ENCODE measurements around the gene SPDEF.

The SPDEF gene

GRCh38 chr6:34583461-34583860 lies 27.3 kb upstream of the SPDEF start:
- no peak for DNase-seq

DNA sequence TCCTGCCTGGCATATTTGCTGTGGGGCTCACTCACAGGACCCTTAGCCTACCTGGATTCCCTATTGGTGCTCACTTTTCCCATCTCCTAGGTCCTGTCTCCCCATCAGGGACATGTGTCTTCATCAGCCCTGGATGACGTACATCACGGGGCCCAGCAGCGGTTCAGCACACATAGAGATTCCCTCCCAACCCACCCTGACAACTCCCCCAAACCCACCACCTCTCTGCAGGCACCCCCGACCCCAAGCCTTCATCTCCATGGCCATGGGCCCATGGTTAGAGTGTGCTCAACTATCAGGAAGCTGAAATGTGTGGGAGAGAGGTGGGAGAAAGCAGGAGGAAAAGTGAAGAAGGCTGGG lies 25.4 kb upstream of the SPDEF start:
- DNase-seq: no peak

DNA sequence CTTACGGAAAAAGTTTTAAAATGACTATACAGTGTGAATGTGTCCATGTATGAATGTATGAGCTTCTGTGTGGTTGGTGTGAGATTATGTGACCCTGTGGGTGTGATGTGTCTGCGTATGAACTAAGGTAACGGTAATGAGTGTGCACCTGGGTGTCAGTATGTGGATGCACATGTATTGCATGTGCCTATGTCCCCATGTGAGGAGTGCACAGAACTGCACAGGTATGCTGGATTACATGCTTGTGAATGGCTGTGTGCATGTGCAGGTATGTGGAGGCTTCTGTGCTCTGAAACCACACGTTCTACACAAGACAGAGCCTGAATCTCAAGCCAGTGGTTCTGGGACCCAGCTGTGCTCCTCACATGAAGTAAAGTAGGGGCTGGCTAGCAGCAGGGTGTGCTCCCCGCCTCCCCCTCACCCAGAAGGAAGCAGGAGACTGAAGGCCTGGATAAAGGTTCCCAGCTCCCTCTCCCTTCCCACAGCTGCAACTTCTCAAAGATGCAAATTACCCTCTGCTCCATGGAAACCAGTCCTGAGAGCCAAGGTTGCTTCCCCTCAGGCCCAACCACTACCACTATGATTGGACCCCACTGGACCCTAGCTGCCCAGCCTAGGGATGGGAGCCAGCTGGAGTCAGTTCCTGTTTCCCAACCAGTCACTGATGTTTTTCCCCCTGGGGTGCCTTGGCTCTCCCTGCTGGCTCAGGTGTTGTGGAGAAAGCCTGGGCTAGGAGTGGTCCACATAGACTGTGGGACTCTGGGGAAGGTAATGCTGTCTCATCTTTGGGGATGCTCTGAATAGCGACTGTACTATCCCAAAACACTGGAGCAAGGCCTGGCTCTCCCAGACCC lies 24.8 kb upstream of the SPDEF start:
- no peak for DNase-seq

DNA sequence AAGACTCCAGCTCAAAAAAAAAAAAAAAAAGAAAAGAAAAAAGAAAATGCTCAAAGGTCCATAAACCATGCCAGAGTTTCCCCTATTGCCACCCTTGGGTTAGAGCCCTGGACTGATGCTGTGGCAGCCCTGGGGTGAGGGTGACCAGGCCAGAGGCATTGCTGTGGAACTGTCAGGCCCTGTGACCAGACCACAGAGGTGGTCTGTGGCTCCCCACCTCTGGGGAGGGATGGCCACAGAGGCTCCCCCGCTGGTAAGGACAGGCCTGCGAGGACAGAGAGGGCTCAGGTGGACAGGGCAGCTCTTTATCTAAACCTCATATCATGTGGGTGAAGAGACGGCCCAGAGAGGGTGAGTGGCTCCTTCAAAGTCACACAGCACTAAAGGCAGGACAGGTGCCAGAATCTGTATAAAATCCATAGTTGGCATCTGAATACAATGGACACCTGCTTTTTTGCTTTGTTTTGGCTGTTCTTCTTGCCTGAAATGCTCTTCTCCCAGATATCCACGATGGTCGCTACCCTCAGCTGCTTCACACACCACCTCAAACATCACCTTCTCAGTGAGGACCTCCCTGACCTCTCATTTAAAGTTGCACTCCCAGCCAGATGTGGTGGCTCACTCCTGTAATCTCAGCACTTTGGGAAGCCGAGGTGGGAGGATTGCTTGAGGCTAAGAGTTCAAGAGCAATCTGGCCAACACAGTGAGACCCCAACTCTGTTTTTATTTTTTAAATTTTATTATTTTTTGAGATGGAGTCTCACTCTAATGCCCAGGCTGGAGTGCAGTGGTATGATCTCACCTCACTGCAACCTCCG lies 22.5 kb upstream of the SPDEF start:
- no peak for DNase-seq

DNA sequence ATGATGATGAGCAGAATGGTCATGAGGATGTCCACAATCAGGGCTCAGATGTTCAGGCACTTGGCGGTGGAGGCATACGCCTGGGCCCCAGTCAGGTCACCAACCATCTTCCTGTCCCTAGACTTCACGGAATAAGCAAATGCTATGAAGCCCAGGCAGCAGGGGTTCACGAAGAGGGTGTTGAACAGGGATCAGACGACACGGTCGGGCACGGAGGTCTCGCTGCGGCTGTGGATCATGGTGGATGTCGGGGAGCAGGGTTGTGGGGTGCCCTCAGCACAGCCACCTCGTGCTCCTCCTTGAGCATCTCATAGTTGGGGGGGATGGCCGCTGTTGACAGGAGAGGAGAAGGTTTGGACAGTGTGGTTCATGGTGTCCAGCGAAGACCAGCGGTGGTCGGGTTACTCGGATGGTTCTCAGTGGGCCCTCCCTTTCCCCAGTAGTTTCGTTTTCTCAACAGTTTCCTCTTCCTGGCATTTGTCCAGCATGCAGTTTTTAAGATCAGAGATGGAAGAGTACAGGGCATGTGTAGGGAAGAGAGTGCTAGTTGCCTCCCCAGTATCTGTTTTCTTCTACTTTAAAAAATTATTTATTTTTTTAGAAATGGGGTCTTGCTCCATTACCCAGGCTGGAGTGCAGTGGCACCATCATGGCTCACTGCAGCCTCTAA lies 20.3 kb upstream of the SPDEF start:
- no peak for DNase-seq

DNA sequence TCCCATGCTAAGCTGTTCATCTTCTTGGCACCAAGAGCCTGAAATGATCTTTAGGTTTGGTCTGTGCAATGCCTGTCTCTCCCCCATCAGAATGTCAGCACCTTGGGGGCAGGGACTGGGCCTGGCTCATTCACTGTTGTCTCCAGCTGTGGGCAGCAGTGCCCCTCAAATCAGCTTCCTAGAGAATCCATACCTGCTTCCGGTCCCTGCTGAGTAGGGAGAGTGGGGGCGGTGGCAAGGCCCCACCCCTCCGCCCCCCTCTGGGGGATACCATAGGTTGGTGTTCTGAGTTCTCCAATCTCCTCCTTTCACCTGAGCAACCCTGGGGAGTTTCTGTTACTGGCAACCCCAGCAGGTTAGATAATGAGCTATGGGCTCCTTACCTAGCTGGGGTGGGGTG lies 19.2 kb upstream of the SPDEF start:
- no peak for DNase-seq

- no peak for DNase-seq
Measured at GRCh38 chr6:34574647-34575293, 18.6 kb upstream of the SPDEF start.

DNA sequence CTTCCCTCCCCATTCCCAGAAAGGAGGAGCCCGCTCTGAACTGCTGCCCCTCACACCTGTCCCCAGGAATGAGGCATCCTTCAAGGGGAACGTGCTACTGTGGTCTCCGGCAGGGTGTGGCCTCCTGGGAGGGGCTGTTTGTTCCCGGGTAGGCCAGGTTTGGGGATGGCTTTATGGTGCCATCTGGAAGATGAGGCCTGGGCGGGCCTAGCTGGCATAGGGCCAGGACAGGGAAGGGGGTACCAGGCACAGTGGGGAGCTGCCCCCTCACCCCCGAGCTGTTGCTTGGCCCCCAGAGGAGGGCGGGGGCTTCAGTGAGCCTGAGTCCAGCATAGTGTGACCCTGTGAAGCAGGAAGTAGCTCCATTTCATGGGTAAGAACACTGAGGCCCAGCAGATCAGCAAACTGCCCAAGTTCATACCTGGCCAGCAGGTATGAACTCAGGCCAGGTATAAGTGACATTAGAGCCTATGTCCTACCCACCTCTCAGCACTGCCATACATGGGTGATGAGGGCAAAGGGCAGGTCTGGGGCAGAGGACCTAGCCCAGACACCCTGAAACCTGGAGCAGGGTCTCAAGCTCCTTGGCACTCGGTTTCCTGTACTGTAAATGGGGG lies 17.5 kb upstream of the SPDEF start:
- no peak for DNase-seq

DNA sequence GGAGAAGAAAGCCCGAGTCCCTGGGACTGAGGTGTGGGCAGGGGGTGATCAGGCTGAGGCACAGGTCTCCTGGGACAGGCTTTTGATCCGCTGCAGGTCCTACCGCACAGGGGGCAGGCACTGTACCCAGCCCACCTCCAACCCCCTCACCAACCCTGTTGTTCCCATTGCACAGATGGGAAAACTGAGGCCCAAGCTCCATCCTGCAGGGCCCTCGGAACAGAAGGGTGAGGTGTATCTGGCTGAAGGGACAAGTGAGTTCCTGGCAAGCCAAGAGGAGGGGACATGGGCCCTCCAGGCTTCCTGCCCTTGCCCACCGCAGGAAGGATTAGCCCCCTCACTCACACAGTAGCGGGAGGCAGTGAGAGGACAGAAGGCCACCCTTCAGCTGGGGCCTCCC lies 16.5 kb upstream of the SPDEF start:
- DNase-seq: no peak

DNA sequence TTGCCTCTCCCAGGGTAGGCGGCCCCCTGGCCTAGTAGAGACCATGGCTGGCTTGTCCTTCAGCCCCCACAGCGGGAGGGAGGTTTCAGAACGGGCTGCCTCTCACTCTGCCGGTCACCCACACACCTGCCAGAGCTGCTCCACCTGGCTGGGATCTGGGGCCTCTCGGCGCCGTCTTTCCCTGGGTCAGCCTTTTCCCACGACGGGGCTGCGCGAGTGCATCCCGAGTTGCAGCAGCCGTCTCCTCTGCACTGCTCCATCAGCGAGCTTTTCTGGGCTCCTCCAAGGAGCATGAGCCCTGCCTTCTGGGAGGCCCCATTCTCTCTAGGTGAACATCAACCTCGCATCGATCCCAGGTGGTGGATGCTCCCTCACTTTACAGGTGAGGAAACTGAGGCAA lies 15.9 kb upstream of the SPDEF start:
- no peak for DNase-seq

DNA sequence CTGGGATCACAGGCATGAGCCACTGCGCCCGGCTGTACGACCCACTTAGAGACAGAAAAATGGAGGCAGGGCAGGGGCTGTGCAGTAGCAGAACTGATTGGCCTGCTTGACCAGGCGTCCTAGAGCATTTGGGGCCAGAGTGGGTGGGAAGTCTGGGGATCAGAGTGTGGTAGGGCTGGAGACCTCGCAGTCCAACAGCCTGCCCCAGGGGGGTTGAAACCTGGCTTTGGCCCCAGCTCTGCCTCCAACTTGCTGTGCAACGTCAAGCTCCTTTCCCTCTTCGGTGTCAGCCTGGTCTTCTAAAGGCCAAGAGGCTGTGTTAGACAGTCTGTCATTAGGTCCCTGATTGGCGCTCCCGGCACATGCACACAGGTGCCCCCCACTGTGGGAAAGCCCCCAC lies 15.3 kb upstream of the SPDEF start:
- DNase-seq: no peak

- no peak for DNase-seq
Measured at GRCh38 chr6:34570066-34570833, 14.1 kb upstream of the SPDEF start.

DNA sequence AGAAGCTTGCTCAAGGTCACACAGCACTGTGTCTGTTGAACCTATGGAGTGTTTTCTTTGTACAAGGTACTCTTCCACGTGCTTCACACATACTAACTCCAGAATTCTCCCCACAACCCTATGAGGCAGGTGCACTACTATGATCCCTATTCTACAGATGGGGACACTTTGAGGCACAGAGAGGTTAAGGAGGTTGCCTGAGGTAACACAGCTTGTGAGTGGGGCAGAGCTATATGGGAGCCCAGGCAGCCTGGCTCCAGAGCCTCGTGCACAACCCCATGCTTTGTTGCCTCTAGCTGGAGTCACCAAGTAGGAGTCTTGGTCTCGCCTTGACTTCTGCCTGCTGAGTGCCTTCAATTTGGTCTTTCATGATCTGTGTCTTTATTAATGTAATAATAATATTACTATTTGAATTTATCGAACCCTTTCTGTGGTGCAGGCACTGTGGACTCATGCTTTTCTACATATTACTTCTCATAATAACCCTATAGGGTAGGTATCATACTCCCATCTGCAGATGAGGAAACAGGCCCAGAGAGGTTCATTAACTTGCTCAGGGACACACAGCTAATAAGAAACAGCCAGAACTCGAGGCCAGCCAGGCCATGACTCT lies 13.3 kb upstream of the SPDEF start:
- DNase-seq: no peak

- DNase-seq: no peak
Measured at GRCh38 chr6:34568341-34569201, 12.4 kb upstream of the SPDEF start.

DNA sequence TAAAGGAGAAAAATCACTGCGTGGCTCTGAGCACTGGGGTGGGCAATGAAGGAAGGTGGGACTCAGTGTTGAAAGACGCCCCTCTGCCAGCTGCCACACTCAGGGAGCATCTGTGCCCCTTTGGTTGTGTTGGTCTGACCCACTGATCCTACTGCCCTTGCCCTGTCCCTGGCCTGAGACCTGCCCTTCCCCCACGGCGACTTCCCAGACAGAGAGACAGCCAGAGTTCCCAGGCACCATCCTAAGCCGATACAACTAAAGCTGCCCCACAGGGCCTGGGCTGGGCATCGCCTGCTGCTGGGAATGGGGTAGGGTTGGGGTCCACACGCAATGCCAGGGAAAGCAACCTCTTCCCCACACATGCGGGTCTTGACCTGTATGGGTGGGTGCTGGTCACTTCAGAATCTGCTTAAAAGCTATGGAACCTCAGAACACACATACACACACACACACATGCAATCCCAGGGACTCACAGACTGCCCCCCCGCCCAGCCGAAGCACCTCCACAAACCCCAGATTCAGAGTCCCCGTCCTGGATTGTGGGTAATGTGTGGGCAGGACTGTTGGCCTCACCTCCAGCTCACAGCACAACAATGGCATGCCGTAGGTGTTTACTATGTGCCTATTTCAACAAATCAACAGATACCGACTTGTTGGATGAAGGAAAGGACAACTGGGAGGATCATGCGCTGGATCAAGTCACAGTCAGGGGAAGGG lies 10.9 kb upstream of the SPDEF start:
- no peak for DNase-seq

DNA sequence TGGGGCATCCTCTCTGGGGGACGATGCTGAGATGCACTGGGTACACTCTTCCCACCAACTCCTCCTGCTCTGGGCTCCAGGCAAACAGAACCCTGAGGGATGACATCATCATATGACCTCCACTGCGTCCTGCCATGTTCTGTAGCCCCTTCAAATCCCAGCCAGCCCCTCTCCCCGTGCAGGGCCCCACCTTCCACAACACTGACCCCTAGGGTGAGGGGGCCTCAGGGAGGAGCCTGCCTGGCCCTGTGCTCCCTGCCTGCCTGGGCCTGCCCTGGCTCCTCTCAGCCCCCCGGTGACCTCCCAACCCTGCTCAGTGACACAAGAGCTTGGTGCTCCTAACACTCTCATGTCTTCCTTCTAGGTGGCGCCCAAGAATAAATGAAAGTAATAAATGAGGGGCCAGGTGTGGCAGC lies 9.6 kb upstream of the SPDEF start:
- DNase-seq: no peak

DNA sequence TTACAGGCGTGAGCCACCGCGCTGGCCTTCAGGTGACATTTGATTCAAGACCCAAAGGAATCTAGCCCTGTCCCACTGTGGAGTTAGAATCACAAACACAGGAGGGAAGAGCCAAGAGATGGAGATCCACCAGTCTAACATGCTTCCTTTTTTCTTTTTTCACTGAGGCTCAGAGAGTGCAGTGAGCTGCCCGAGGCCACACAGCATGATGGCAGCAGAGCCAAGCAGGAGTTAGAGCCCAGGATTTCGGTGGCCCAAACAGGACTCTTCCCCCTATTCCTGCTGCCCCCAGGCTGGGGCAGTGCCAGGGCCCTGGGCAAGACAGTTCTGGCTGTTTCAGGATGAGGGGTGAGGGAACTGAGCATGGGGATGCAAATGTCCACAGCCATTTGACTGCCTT lies 8.1 kb upstream of the SPDEF start:
- no peak for DNase-seq

DNA sequence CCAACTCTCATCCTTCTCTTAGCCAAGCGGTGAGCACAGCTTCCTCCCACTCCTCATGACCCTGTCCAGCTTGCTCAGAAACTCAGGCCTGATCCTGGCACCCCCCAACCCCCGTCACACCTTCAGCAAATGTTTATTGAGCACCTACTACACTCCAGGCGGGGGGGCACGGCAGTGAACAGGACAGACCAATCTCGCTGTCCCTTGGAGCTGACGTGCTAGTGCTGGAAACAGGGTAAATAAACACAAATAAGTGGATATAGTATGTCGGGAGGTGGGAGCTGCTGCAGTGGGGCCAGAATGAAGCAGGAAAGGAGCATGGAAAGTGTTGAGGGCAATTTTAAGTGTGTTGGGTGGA lies 7.4 kb upstream of the SPDEF start:
- DNase-seq: no peak

DNA sequence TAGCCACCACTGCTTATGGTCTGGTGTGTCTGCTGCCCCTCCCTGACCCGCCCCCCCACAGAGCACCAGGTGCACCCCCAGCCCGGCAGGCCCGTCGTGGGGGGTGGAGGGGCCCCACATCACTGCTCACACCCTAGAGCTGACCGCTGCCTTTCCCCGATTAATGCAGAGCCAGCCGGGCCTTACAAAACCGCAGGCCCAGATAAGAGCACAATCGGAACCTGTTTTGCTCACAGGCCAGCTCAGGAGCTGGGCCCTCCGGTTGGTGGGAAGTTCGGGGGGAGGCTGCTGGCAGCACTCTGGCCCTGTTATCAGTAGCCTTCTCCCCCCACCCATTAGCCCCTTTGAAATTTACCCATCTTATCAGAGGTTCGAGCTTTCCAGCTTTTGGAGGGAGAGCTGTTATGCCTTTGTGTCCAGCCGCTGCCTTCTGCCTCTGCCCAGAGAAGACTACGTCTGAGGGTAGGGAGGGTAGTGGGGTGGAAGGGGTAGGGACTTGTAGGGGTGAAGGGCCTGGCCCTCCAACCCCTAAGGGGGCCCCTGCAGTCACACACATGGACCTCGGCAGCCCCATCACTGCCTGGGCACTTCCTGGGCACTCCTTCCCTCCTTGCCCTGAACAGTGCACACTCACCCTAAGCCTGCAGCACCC lies 6.9 kb upstream of the SPDEF start:
- DNase-seq: no peak
